ENCODE measurements around the gene DIS3L.
A peak's percentile ranks its signal among the peaks of the same experiment; 100 is the strongest.
"Not testable (repeated sequence)": the region's sequence is repeated elsewhere in the genome, so short reads cannot be mapped to it uniquely, and the experiment has no call there.

The DIS3L gene

GRCh38 chr15:66278056-66278455 is 15.3 kb upstream of the DIS3L start:
- DNase-seq (ENCODE audit: low spot score) = no peak

- no peak for DNase-seq (ENCODE audit: low spot score)
Measured at GRCh38 chr15:66278671-66279070, 14.7 kb upstream of the DIS3L start.

- DNase-seq (ENCODE audit: low spot score) = no peak
Measured at GRCh38 chr15:66284271-66284670, 9.1 kb upstream of the DIS3L start.

- no peak for DNase-seq (ENCODE audit: low spot score)
Measured at GRCh38 chr15:66285533-66286280, 7.7 kb upstream of the DIS3L start.

- no peak for DNase-seq (ENCODE audit: low spot score)
Measured at GRCh38 chr15:66287461-66288057, 5.8 kb upstream of the DIS3L start.

- no peak for DNase-seq (ENCODE audit: low spot score)
Measured at GRCh38 chr15:66288093-66288492, 5.3 kb upstream of the DIS3L start.

- DNase-seq (ENCODE audit: low spot score) = no peak
Measured at GRCh38 chr15:66288551-66289185, 4.7 kb upstream of the DIS3L start.

GRCh38 chr15:66290007-66290406 is 3.4 kb upstream of the DIS3L start:
- no peak for DNase-seq (ENCODE audit: low spot score)

- no peak for DNase-seq (ENCODE audit: low spot score)
Measured at GRCh38 chr15:66290518-66290917, 2.9 kb upstream of the DIS3L start.

- no peak for DNase-seq (ENCODE audit: low spot score)
Measured at GRCh38 chr15:66291816-66292570, 1.4 kb upstream of the DIS3L start.

- DNase-seq (ENCODE audit: low spot score) = no peak
Measured at GRCh38 chr15:66292571-66293418, 573 bp upstream of the DIS3L start.

- DNase-seq (ENCODE audit: low spot score) = no peak
Measured at GRCh38 chr15:66294157-66294931, 976 bp downstream of the DIS3L start.

- DNase-seq (ENCODE audit: low spot score) = no peak
Measured at GRCh38 chr15:66294932-66295235, 1.5 kb downstream of the DIS3L start.

GRCh38 chr15:66296186-66296585 is 2.8 kb downstream of the DIS3L start:
- DNase-seq (ENCODE audit: low spot score) = no peak

- DNase-seq (ENCODE audit: low spot score) = peak; percentile 71
Measured at GRCh38 chr15:66298803-66299251, 5.5 kb downstream of the DIS3L start.

GRCh38 chr15:66302489-66303278 is 9.3 kb downstream of the DIS3L start:
- DNase-seq (ENCODE audit: low spot score) = no peak

- DNase-seq (ENCODE audit: low spot score) = not testable (repeated sequence)
Measured at GRCh38 chr15:66304425-66304824, 11.1 kb downstream of the DIS3L start.

GRCh38 chr15:66306381-66306780 is 13.0 kb downstream of the DIS3L start:
- DNase-seq (ENCODE audit: low spot score) = no peak

- no peak for DNase-seq (ENCODE audit: low spot score)
Measured at GRCh38 chr15:66308531-66308930, 15.2 kb downstream of the DIS3L start.

GRCh38 chr15:66309828-66310227 is 16.5 kb downstream of the DIS3L start:
- DNase-seq (ENCODE audit: low spot score) = no peak

Data from left forelimb (tissue), 1 donor.